Measurements from ENCODE around the gene ALDH1A3.

DNA sequence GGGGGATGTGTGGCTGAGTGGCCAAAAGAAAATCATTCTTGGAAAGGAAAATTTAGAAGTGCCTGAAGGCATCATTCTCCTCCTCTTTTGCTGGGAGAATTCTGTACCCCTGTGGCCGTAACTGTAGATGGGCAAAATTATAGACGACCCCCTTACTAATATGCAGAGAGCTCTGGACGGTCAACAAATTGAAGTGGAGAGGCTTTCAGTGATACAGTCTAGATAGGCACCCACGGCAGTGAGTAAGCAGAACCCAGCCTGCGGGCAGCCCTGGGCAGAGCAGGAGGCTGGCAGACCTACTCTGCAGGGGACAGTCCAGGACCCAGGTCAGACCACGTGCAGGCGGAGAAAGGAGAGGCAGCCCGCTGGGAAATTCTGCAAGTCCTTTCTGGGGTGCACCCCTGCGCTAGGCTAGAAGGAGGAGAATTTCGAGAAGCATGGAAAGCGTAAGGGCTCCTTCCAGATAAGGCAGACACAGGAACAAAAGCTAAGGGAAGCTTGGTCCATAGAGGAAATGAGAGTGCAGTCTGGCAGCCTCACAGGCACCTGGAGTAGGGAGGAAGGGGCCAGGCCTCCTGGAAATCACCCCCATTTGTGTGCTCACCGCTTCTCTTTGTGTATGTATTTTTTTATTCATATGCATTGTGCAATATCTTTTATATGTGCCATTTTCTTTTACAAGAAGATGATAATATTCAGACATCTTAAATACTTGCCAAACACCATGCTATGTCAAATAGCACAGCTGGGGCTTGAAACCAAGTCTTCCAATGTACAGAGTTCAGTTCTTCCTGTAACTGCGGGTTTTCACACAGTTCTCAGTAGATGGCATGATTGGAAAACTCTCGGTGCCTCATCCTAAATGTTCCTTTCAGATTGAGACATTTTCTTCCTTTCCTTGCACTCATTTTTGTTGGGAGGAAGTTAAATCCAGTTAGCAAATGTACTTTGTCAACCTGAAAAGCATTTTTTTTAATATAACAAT is 79.7 kb downstream of the ALDH1A3 start:
- TF ChIP-seq, protein P1, sequence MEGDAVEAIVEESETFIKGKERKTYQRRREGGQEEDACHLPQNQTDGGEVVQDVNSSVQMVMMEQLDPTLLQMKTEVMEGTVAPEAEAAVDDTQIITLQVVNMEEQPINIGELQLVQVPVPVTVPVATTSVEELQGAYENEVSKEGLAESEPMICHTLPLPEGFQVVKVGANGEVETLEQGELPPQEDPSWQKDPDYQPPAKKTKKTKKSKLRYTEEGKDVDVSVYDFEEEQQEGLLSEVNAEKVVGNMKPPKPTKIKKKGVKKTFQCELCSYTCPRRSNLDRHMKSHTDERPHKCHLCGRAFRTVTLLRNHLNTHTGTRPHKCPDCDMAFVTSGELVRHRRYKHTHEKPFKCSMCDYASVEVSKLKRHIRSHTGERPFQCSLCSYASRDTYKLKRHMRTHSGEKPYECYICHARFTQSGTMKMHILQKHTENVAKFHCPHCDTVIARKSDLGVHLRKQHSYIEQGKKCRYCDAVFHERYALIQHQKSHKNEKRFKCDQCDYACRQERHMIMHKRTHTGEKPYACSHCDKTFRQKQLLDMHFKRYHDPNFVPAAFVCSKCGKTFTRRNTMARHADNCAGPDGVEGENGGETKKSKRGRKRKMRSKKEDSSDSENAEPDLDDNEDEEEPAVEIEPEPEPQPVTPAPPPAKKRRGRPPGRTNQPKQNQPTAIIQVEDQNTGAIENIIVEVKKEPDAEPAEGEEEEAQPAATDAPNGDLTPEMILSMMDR (IDR thresholded peaks at IDR 0.05; ENCODE audit: low read depth, low read length): no peak
- no peak for TF ChIP-seq POLR2A (IDR thresholded peaks at IDR 0.05; ENCODE audit: extremely low read depth, insufficient read length)
- TF ChIP-seq, protein P2, sequence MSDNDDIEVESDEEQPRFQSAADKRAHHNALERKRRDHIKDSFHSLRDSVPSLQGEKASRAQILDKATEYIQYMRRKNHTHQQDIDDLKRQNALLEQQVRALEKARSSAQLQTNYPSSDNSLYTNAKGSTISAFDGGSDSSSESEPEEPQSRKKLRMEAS (IDR thresholded peaks at IDR 0.05; ENCODE audit: low read depth, low read length): no peak
